CD4-positive, CD25-positive, alpha-beta regulatory T cell (primary cell): ENCODE data around the gene AMBP. TPM values are rescaled to one million over a fixed set of nuclear protein-coding genes. Genes with fewer than 3 reads are reported as not detected.

Experiments
- ATAC-seq, 2 donors: fragments of 150-1000 bp; cut with Tn5 transposase; one replicate each; pipeline ENCODE4 v1.10.0; 2021; ENCODE audit warnings: low read depth in 2 of 2, moderate number of reproducible peaks in 2 of 2, moderate library complexity in 1 of 2
- DNase-seq, 3 donors: peaks; one replicate each; pipeline versions ENCODE4 v3.0.0 to v3.0.0-alpha.2; 2012 to 2022; ENCODE audit warnings: mixed read lengths in 1 of 3
- H3K27ac ChIP-seq: one replicate; pipeline ENCODE4 v1.7.0; 2013; ENCODE audit warnings: mild to moderate bottlenecking, low read length; ENCODE audit not compliant: insufficient read depth, poor library complexity, severe bottlenecking
- H3K27me3 ChIP-seq: one replicate; pipeline ENCODE4 v1.7.0; 2013; ENCODE audit warnings: low read length; ENCODE audit not compliant: control insufficient read depth, insufficient read depth
- H3K36me3 ChIP-seq: one replicate; pipeline ENCODE4 v1.7.0; 2013; ENCODE audit warnings: mild to moderate bottlenecking, low read length, moderate library complexity; ENCODE audit not compliant: control insufficient read depth, insufficient read depth
- H3K4me1 ChIP-seq: 2 replicates; pipeline ENCODE4 v1.7.0; 2013; ENCODE audit warnings: mild to moderate bottlenecking, low read length; ENCODE audit not compliant: insufficient read depth, control insufficient read depth, poor library complexity, severe bottlenecking
- H3K4me3 ChIP-seq: one replicate; pipeline ENCODE4 v1.7.0; 2013; ENCODE audit warnings: low read depth, mild to moderate bottlenecking, low read length, moderate library complexity
- H3K9me3 ChIP-seq, 2 experiments: 1 replicate in 1 of 2; 2 replicates in 1 of 2; pipeline ENCODE4 v1.7.0; 2013; ENCODE audit warnings: low read length in 2 of 2, mild to moderate bottlenecking in 1 of 2, moderate library complexity in 1 of 2; ENCODE audit not compliant: control insufficient read depth in 2 of 2
- H3K27ac Mint-ChIP-seq, 3 donors: one replicate each; pipeline ENCODE4 v1.8.0; 2020 to 2022; ENCODE audit warnings: mild to moderate bottlenecking in 3 of 3, mixed read lengths in 3 of 3, moderate library complexity in 2 of 3
- H3K27me3 Mint-ChIP-seq: one replicate; pipeline ENCODE4 v1.8.0; 2022; ENCODE audit warnings: mild to moderate bottlenecking, mixed read lengths
- H3K36me3 Mint-ChIP-seq: one replicate; pipeline ENCODE4 v1.8.0; 2020; ENCODE audit warnings: mixed read lengths
- H3K4me1 Mint-ChIP-seq, 4 donors: one replicate each; pipeline ENCODE4 v1.8.0; 2020 to 2022; ENCODE audit warnings: mixed read lengths in 4 of 4, mild to moderate bottlenecking in 1 of 4
- H3K4me3 Mint-ChIP-seq, 4 donors: one replicate each; pipeline ENCODE4 v1.8.0; 2020 to 2022; ENCODE audit warnings: mild to moderate bottlenecking in 4 of 4, mixed read lengths in 4 of 4, moderate library complexity in 3 of 4
- H3K9me3 Mint-ChIP-seq, 7 donors: one replicate each; pipeline ENCODE4 v1.8.0; 2020 to 2022; ENCODE audit warnings: mixed read lengths in 7 of 7, mild to moderate bottlenecking in 3 of 7, moderate library complexity in 2 of 7
- polyA plus RNA-seq, 4 donors: library from polyadenylated mRNA; unstranded; fragments of 300-500 nt; fragmentation: Illumina TruSeq; gene quantifications; one replicate each; pipeline ENCODE4 v1.2.3, GENCODE V29; 2021
- total RNA-seq: library from RNA; stranded (reverse); gene quantifications from one replicate; pipeline ENCODE4 v1.2.3, GENCODE V29; 2022

AMBP gene
- total and polyA plus RNA-seq, 5 donors from 2014 or later: not detected

GRCh38 chr9:114122136-114123027, 44.3 kb upstream of the AMBP start:
- H3K36me3 ChIP-seq: no peaks in the 10 kb centered on the region
- H3K4me1 ChIP-seq: no peaks in the 10 kb centered on the region
- no peak overlapping the region for H3K4me3 ChIP-seq
- H3K27ac Mint-ChIP-seq: no peak overlapping the region
- H3K9me3 ChIP-seq: peaks cover 0 to under 1% of the 10 kb centered on the region in 2 experiments
- DNase-seq: no peak
- peaks cover 0 to 2% (median 0%) of the 10 kb centered on the region in 7 donors for H3K9me3 Mint-ChIP-seq
- peaks cover 10% of the 10 kb centered on the region for H3K27me3 Mint-ChIP-seq
- no peak overlapping the region for H3K4me3 Mint-ChIP-seq
- no peaks in the 10 kb centered on the region for H3K27me3 ChIP-seq
- H3K4me1 Mint-ChIP-seq: no peaks in the 10 kb centered on the region
- H3K36me3 Mint-ChIP-seq: no peaks in the 10 kb centered on the region
- no peak for ATAC-seq
- no peak overlapping the region for H3K27ac ChIP-seq

- Histone ChIP-seq H3K9me3 (no peaks in the 10 kb centered on the region), H3K27ac (no peak overlapping the region), H3K27me3 (no peaks in the 10 kb centered on the region), H3K36me3 (no peaks in the 10 kb centered on the region), H3K4me3 (no peak overlapping the region), H3K4me1 (no peaks in the 10 kb centered on the region)
- Mint-ChIP-seq H3K4me1 (no peaks in the 10 kb centered on the region), H3K27me3 (peaks cover 14% of the 10 kb centered on the region), H3K36me3 (no peaks in the 10 kb centered on the region), H3K9me3 (peaks cover 0 to 2% (median 0%) of the 10 kb centered on the region in 7 donors), H3K4me3 (no peak overlapping the region), H3K27ac (no peak overlapping the region)
- ATAC-seq (no peak), DNase-seq (no peak)
These were observed 43.4 kb upstream of the AMBP start for GRCh38 chr9:114121227-114122135.

GRCh38 chr9:114120192-114121014, 42.3 kb upstream of the AMBP start:
- Histone ChIP-seq H3K9me3 (no peaks in the 10 kb centered on the region), H3K36me3 (no peaks in the 10 kb centered on the region), H3K4me1 (no peaks in the 10 kb centered on the region), H3K27ac (no peak overlapping the region), H3K4me3 (no peak overlapping the region), H3K27me3 (no peaks in the 10 kb centered on the region)
- no peak overlapping the region for H3K27ac Mint-ChIP-seq
- H3K36me3 Mint-ChIP-seq: no peaks in the 10 kb centered on the region
- peaks cover 14% of the 10 kb centered on the region for H3K27me3 Mint-ChIP-seq
- no peaks in the 10 kb centered on the region for H3K9me3 Mint-ChIP-seq
- DNase-seq (no peak), ATAC-seq (no peak)
- H3K4me1 Mint-ChIP-seq: no peaks in the 10 kb centered on the region
- no peak overlapping the region for H3K4me3 Mint-ChIP-seq

GRCh38 chr9:114119242-114120191, 41.4 kb upstream of the AMBP start:
- Mint-ChIP-seq H3K4me3 (no peak overlapping the region), H3K27ac (no peak overlapping the region), H3K27me3 (peaks cover 19% of the 10 kb centered on the region), H3K36me3 (no peaks in the 10 kb centered on the region), H3K9me3 (no peaks in the 10 kb centered on the region), H3K4me1 (no peaks in the 10 kb centered on the region)
- no peak overlapping the region for H3K4me3 ChIP-seq
- no peaks in the 10 kb centered on the region for H3K27me3 ChIP-seq
- H3K9me3 ChIP-seq: no peaks in the 10 kb centered on the region
- no peaks in the 10 kb centered on the region for H3K36me3 ChIP-seq
- DNase-seq (no peak), ATAC-seq (no peak)
- H3K4me1 ChIP-seq: no peaks in the 10 kb centered on the region
- no peak overlapping the region for H3K27ac ChIP-seq

- DNase-seq (no peak), ATAC-seq (no peak)
- Histone ChIP-seq H3K36me3 (no peaks in the 10 kb centered on the region), H3K27ac (no peak overlapping the region), H3K4me3 (no peak overlapping the region), H3K27me3 (no peaks in the 10 kb centered on the region), H3K9me3 (no peaks in the 10 kb centered on the region), H3K4me1 (no peaks in the 10 kb centered on the region)
- Mint-ChIP-seq H3K27ac (no peak overlapping the region), H3K4me1 (no peaks in the 10 kb centered on the region), H3K27me3 (peaks cover 25% of the 10 kb centered on the region), H3K4me3 (no peak overlapping the region), H3K9me3 (peaks cover 0 to 2% (median 0%) of the 10 kb centered on the region in 7 donors), H3K36me3 (no peaks in the 10 kb centered on the region)
These were observed 40.1 kb upstream of the AMBP start for GRCh38 chr9:114117996-114118830.

GRCh38 chr9:114117614-114117995, 39.5 kb upstream of the AMBP start:
- H3K27ac Mint-ChIP-seq: no peak overlapping the region

More at GRCh38 chr9:114117614-114117995, 39.5 kb upstream of the AMBP start:
- no peaks in the 10 kb centered on the region for H3K36me3 ChIP-seq
- H3K4me1 ChIP-seq: no peaks in the 10 kb centered on the region
- Mint-ChIP-seq H3K27me3 (peaks cover 28% of the 10 kb centered on the region), H3K9me3 (peaks cover 0 to 2% (median 0%) of the 10 kb centered on the region in 7 donors), H3K4me3 (no peak overlapping the region), H3K4me1 (no peaks in the 10 kb centered on the region), H3K36me3 (no peaks in the 10 kb centered on the region)
- H3K9me3 ChIP-seq: no peaks in the 10 kb centered on the region
- ATAC-seq: no peak
- no peaks in the 10 kb centered on the region for H3K27me3 ChIP-seq
- no peak overlapping the region for H3K4me3 ChIP-seq
- H3K27ac ChIP-seq: no peak overlapping the region
- no peak for DNase-seq
